Parathyroid adenoma (tissue), 2 donors: ENCODE measurements around the gene MYO6.

Experiments
- H2AFZ ChIP-seq: fragments of 300-600 bp; sonication (generic); one replicate; pipeline ENCODE4 v1.7.0; 2017; ENCODE audit warnings: antibody characterized with exemption, mild to moderate bottlenecking
- H3K27ac ChIP-seq: fragments of 300-600 bp; sonication (generic); one replicate; pipeline ENCODE4 v1.7.0; 2017
- H3K27me3 ChIP-seq: fragments of 300-600 bp; sonication (generic); one replicate; pipeline ENCODE4 v1.7.0; 2017; ENCODE audit warnings: low read length; ENCODE audit not compliant: control insufficient read depth, insufficient read depth
- H3K36me3 ChIP-seq: fragments of 300-600 bp; sonication (generic); one replicate; pipeline ENCODE4 v1.7.0; 2017; ENCODE audit warnings: low read length; ENCODE audit not compliant: control insufficient read depth, insufficient read depth
- H3K4me1 ChIP-seq: fragments of 300-600 bp; sonication (generic); one replicate; pipeline ENCODE4 v1.7.0; 2017; ENCODE audit warnings: control low read depth
- H3K4me2 ChIP-seq: fragments of 300-600 bp; sonication (generic); one replicate; pipeline ENCODE4 v1.7.0; 2017; ENCODE audit warnings: low read length
- H3K4me3 ChIP-seq: fragments of 300-600 bp; sonication (generic); one replicate; pipeline ENCODE4 v1.7.0; 2017; ENCODE audit warnings: low read depth, low read length
- H3K79me2 ChIP-seq: fragments of 300-600 bp; sonication (generic); one replicate; pipeline ENCODE4 v1.7.0; 2017; ENCODE audit warnings: control low read depth
- H3K9ac ChIP-seq: fragments of 300-600 bp; sonication (generic); one replicate; pipeline ENCODE4 v1.7.0; 2017; ENCODE audit warnings: mild to moderate bottlenecking
- H3K9me3 ChIP-seq: fragments of 300-600 bp; sonication (generic); one replicate; pipeline ENCODE4 v1.7.0; 2017; ENCODE audit warnings: low read length; ENCODE audit not compliant: control insufficient read depth
- CTCF ChIP-seq: fragments of 300-600 bp; sonication (generic); IDR thresholded peaks from one replicate; pipeline ENCODE4 v1.7.0; 2017; ENCODE audit warnings: antibody characterized with exemption, mild to moderate bottlenecking
- donor health status: primary hyperparathyroidism.

The MYO6 gene

GRCh38 chr6:75746221-75746620, 2.8 kb upstream of the MYO6 start:
- Histone ChIP-seq H3K79me2 (peaks cover 5% of the 10 kb centered on the region), H3K4me3 (no peak overlapping the region), H3K27me3 (no peaks in the 10 kb centered on the region), H3K27ac (no peak overlapping the region), H3K4me2 (no peak overlapping the region), H3K9me3 (no peaks in the 10 kb centered on the region), H2AFZ (no peak overlapping the region), H3K4me1 (peaks cover 2% of the 10 kb centered on the region), H3K36me3 (no peaks in the 10 kb centered on the region), H3K9ac (no peak overlapping the region)
- no peak for TF ChIP-seq CTCF

- Histone ChIP-seq H2AFZ (peak overlapping the region; percentile 53), H3K4me3 (peak overlapping the region; percentile 94), H3K9ac (no peak overlapping the region), H3K79me2 (peaks cover 9% of the 10 kb centered on the region), H3K27me3 (no peaks in the 10 kb centered on the region), H3K36me3 (no peaks in the 10 kb centered on the region), H3K4me2 (peak overlapping the region; percentile 86), H3K4me1 (peaks cover 2% of the 10 kb centered on the region), H3K27ac (no peak overlapping the region), H3K9me3 (no peaks in the 10 kb centered on the region)
- no peak for TF ChIP-seq CTCF
Measured at GRCh38 chr6:75747152-75747992, 1.7 kb upstream of the MYO6 start.

- H3K4me3 ChIP-seq: peak overlapping the region; percentile 94
- peak overlapping the region; percentile 86 for H3K4me2 ChIP-seq
- peak overlapping the region; percentile 81 for H3K27ac ChIP-seq
- H3K4me1 ChIP-seq: peaks cover 2% of the 10 kb centered on the region
- TF ChIP-seq CTCF: no peak
- H3K36me3 ChIP-seq: no peaks in the 10 kb centered on the region
- peak overlapping the region; percentile 99 for H2AFZ ChIP-seq
- H3K9ac ChIP-seq: no peak overlapping the region
- peaks cover 12% of the 10 kb centered on the region for H3K79me2 ChIP-seq
- H3K27me3 ChIP-seq: no peaks in the 10 kb centered on the region
- H3K9me3 ChIP-seq: no peaks in the 10 kb centered on the region
Measured at GRCh38 chr6:75748003-75748742, 866 bp upstream of the MYO6 start.

GRCh38 chr6:75751443-75751842, 2.4 kb downstream of the MYO6 start:
- no peak overlapping the region for H3K4me3 ChIP-seq
- H2AFZ ChIP-seq: no peak overlapping the region
- no peak for TF ChIP-seq CTCF
- H3K9ac ChIP-seq: no peak overlapping the region
- H3K27me3 ChIP-seq: no peaks in the 10 kb centered on the region
- peaks cover 22% of the 10 kb centered on the region for H3K79me2 ChIP-seq
- H3K36me3 ChIP-seq: no peaks in the 10 kb centered on the region
- H3K27ac ChIP-seq: no peak overlapping the region
- no peaks in the 10 kb centered on the region for H3K9me3 ChIP-seq
- peak overlapping the region; percentile 33 for H3K4me2 ChIP-seq
- H3K4me1 ChIP-seq: peaks cover 2% of the 10 kb centered on the region
